Epithelial cell of esophagus (primary cell): ENCODE results near the gene HOOK2.
"Not testable (repeated sequence)": the region's sequence is repeated elsewhere in the genome, so short reads cannot be mapped to it uniquely, and the experiment has no call there.

Experiments used
- DNase-seq: peaks from one replicate; pipeline ENCODE4 v3.0.0; 2010; ENCODE audit warnings: low read depth
- H3K4me3 ChIP-seq: 2 replicates; pipeline ENCODE4 v1.5.1; 2011; ENCODE audit warnings: mild to moderate bottlenecking, low read length, control low read depth
- TF ChIP-seq, protein P1 (sequence below): IDR thresholded peaks from 2 replicates; pipeline ENCODE4 v1.5.1; 2011; ENCODE audit warnings: low read depth, mild to moderate bottlenecking, low read length, control low read depth, inconsistent platforms; ENCODE audit not compliant: insufficient read depth; ENCODE audit errors: missing control alignments

HOOK2 gene

GRCh38 chr19:12774588-12775555 is at the start of gene HOOK2:
Gene HOOK2 (minus strand): TSS chr19:12775552. CDS start chr19:12775449, 103 bp downstream.
- H3K4me3 ChIP-seq = peak within 1 kb of the TSS; percentile 78
- TF ChIP-seq, protein P1, sequence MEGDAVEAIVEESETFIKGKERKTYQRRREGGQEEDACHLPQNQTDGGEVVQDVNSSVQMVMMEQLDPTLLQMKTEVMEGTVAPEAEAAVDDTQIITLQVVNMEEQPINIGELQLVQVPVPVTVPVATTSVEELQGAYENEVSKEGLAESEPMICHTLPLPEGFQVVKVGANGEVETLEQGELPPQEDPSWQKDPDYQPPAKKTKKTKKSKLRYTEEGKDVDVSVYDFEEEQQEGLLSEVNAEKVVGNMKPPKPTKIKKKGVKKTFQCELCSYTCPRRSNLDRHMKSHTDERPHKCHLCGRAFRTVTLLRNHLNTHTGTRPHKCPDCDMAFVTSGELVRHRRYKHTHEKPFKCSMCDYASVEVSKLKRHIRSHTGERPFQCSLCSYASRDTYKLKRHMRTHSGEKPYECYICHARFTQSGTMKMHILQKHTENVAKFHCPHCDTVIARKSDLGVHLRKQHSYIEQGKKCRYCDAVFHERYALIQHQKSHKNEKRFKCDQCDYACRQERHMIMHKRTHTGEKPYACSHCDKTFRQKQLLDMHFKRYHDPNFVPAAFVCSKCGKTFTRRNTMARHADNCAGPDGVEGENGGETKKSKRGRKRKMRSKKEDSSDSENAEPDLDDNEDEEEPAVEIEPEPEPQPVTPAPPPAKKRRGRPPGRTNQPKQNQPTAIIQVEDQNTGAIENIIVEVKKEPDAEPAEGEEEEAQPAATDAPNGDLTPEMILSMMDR = no peak
- DNase-seq = peak; percentile 96

GRCh38 chr19:12821761-12822160 is 46.4 kb upstream of the HOOK2 start:
- H3K4me3 ChIP-seq = no peak overlapping the region
- DNase-seq = peak; percentile 27
- TF ChIP-seq, protein P1 = no peak

GRCh38 chr19:12817810-12818209 is 42.5 kb upstream of the HOOK2 start:
- H3K4me3 ChIP-seq, DNase-seq: not testable (repeated sequence)

DNA sequence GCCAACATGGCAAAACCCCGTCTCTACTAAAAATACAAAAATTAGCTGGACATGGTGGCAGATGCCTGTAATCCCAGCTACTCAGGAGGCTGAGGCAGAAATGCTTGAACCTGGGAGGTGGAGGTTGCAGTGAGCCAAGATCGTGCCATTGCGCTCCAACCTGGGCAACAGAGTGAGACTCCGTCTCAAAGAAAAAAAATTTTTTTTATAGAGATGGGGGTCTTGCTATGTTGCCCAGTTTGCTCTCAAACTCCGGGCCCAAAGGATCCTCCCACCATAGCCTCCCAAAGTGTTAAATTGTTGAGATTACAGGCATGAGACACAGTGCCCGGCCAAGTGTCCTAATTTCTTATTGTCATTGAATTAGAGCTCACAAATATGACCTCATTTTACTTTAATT is 41.8 kb upstream of the HOOK2 start:
- not testable (repeated sequence) for H3K4me3 ChIP-seq, DNase-seq

GRCh38 chr19:12815088-12815487 is 39.7 kb upstream of the HOOK2 start:
- TF ChIP-seq, protein P1 = no peak
- H3K4me3 ChIP-seq = no peak overlapping the region
- DNase-seq = no peak

DNA sequence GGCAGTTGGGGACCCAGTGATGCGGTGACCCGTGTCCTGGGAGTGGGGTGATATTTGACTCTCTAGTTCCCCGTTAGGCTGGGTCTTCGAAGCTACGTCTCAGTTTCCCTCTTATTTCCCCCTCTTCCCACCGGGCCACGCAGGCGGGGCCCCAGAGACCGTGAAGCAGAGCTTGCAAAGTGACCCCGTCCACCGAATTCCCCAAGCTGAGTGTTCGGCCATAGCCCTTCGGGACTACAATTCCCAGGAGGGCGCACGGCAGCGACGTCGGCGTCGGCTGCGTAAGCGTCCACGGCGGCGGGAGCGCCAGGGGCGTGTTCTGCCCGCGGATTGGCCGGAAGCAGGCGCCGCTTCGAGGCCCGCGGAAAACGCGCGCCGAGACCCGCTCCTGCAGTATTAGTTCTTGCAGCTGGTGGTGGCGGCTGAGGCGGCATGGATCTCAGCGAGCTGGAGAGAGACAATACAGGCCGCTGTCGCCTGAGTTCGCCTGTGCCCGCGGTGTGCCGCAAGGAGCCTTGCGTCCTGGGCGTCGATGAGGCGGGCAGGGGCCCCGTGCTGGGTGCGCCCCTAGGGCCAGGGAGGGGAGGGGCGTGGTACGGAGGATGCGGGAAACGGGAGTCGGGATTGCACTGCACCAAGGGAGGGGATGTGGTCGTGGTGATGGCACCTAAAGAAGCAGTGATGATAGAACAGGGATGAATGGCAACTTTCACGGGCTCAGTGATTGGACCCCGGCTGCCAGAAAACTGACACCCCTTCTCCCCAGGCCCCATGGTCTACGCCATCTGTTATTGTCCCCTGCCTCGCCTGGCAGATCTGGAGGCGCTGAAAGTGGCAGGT is 31.1 kb upstream of the HOOK2 start, which contains the start of gene RNASEH2A:
Gene RNASEH2A, plus strand, starts transcription at position 343 of the 840 bp plus-strand sequence. Its CDS starts 90 bp downstream, at position 433.
- TF ChIP-seq, protein P1 = no peak
- peak; percentile 94 for DNase-seq
- H3K4me3 ChIP-seq = peak within 1 kb of the TSS; percentile 78

- DNase-seq = no peak
- TF ChIP-seq, protein P1 = no peak
- H3K4me3 ChIP-seq = no peak overlapping the region
These were observed 28.7 kb upstream of the HOOK2 start for GRCh38 chr19:12804051-12804450.
